Naive thymus-derived CD4-positive, alpha-beta T cell (primary cell): ENCODE measurements around the gene FAM209A. TPM values are rescaled to one million over a fixed set of nuclear protein-coding genes. Genes with fewer than 3 reads are reported as not detected.

Experiments
- ATAC-seq: fragments of 150-1000 bp; cut with Tn5 transposase; 2 replicates; pipeline ENCODE4 v1.10.0; 2021; ENCODE audit warnings: mild to moderate bottlenecking, moderate library complexity
- CTCF ChIA-PET: fragments of 350-600 bp; sonication (Branson Sonifier 250); formaldehyde crosslinking; loops from one replicate; lab custom pipeline; 2021; ENCODE audit warnings: antibody characterized with exemption; lab: Charles Lee
- POLR2A ChIA-PET: fragments of 350-600 bp; sonication (Branson Sonifier 250); formaldehyde crosslinking; loops from one replicate; lab custom pipeline; 2021; ENCODE audit warnings: antibody characterized with exemption, inconsistent platforms; lab: Charles Lee
- DNase-seq, 9 donors: peaks; one replicate each; pipeline versions ENCODE4 v3.0.0 to v3.0.0-alpha.2; 2020 to 2022; ENCODE audit warnings: mixed read lengths in 1 of 9
- H3K27ac ChIP-seq: one replicate; pipeline ENCODE4 v1.7.0; 2013; ENCODE audit warnings: mild to moderate bottlenecking, low read depth, low read length, moderate library complexity
- H3K27me3 ChIP-seq, 2 donors: one replicate each; pipeline ENCODE4 v1.7.0; 2013; ENCODE audit warnings: low read length in 2 of 2, mild to moderate bottlenecking in 2 of 2, moderate library complexity in 2 of 2; ENCODE audit not compliant: control insufficient read depth in 2 of 2, insufficient read depth in 2 of 2
- H3K36me3 ChIP-seq, 3 experiments: 1 replicate in 2 of 3; 2 replicates in 1 of 3; pipeline ENCODE4 v1.7.0; 2013; ENCODE audit warnings: low read length in 3 of 3, mild to moderate bottlenecking in 3 of 3, moderate library complexity in 1 of 3; ENCODE audit not compliant: insufficient read depth in 3 of 3, control insufficient read depth in 2 of 3
- H3K4me1 ChIP-seq, 2 donors: one replicate each; pipeline ENCODE4 v1.7.0; 2013; ENCODE audit warnings: low read length in 2 of 2, mild to moderate bottlenecking in 2 of 2, moderate library complexity in 1 of 2; ENCODE audit not compliant: control insufficient read depth in 2 of 2, insufficient read depth in 2 of 2
- H3K4me3 ChIP-seq: 2 replicates; pipeline ENCODE4 v1.7.0; 2013; ENCODE audit warnings: mild to moderate bottlenecking, low read length
- H3K9me3 ChIP-seq, 3 experiments: 1 replicate in 2 of 3; 2 replicates in 1 of 3; pipeline ENCODE4 v1.7.0; 2013; ENCODE audit warnings: low read length in 3 of 3; ENCODE audit not compliant: control insufficient read depth in 2 of 3
- H3K27ac Mint-ChIP-seq, 9 donors: one replicate each; pipeline ENCODE4 v1.8.0; 2020 to 2022; ENCODE audit warnings: mixed read lengths in 9 of 9, mild to moderate bottlenecking in 8 of 9, moderate library complexity in 5 of 9, inconsistent platforms in 2 of 9
- H3K27me3 Mint-ChIP-seq, 5 donors: one replicate each; pipeline ENCODE4 v1.8.0; 2021 to 2022; ENCODE audit warnings: mixed read lengths in 5 of 5, mild to moderate bottlenecking in 1 of 5
- H3K36me3 Mint-ChIP-seq, 5 donors: one replicate each; pipeline ENCODE4 v1.8.0; 2020 to 2022; ENCODE audit warnings: mixed read lengths in 5 of 5, mild to moderate bottlenecking in 3 of 5, inconsistent platforms in 1 of 5
- H3K4me1 Mint-ChIP-seq, 7 donors: one replicate each; pipeline ENCODE4 v1.8.0; 2020 to 2022; ENCODE audit warnings: mixed read lengths in 7 of 7, mild to moderate bottlenecking in 3 of 7, inconsistent platforms in 1 of 7
- H3K4me3 Mint-ChIP-seq, 10 donors: one replicate each; pipeline ENCODE4 v1.8.0; 2020 to 2022; ENCODE audit warnings: mild to moderate bottlenecking in 10 of 10, mixed read lengths in 10 of 10, moderate library complexity in 6 of 10, inconsistent platforms in 2 of 10
- H3K9me3 Mint-ChIP-seq, 11 donors: one replicate each; pipeline ENCODE4 v1.8.0; 2020 to 2022; ENCODE audit warnings: mixed read lengths in 11 of 11, mild to moderate bottlenecking in 4 of 11, inconsistent platforms in 1 of 11, moderate library complexity in 1 of 11
- intact Hi-C, 2 donors: fragments of 100-400 bp; cut with micrococcal nuclease; formaldehyde crosslinking; loops; one replicate each; pipeline ENCODE4 v1.15.1; 2023
- polyA plus RNA-seq, 2 donors: library from polyadenylated mRNA; unstranded; fragments of 300-500 nt; fragmentation: Illumina TruSeq; gene quantifications; one replicate each; pipeline ENCODE4 v1.2.3, GENCODE V29; 2021
- total RNA-seq, 6 experiments: library from RNA in 5 of 6; stranded (reverse) in 5 of 6; gene quantifications; 1 replicate in 5 of 6; 2 replicates in 1 of 6; pipeline ENCODE4 v1.2.3 and lab custom pipeline; 2021 to 2026

FAM209A gene
- total and polyA plus RNA-seq, 7 experiments from 2014 or later: 0.35 to 6.5 (median 3.7) TPM

DNA sequence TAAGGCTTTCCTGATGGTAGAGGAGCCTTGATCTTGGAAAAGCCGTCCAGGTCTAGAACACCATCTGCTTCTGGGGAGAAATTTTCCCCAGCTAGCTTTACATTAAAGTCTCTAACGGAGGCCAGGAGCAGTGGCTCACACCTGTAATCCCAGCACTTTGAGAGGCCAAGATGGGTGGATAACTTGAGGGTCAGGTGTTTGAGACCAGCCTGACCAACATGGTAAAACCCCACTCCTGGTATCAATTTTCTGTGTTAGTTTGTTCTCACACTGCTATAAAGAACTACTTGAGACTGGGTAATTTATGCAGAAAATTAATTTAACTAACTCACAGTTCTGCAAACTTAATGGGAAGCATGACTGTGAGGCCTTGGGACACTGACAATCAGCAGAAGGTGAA lies 46.3 kb downstream of the FAM209A start:
- Mint-ChIP-seq H3K4me3 (no peak overlapping the region), H3K36me3 (no peaks in the 10 kb centered on the region), H3K9me3 (peaks cover 0 to 2% (median 0%) of the 10 kb centered on the region in 11 donors), H3K27me3 (peaks cover 5 to 25% (median 16%) of the 10 kb centered on the region in 5 donors), H3K27ac (no peak overlapping the region), H3K4me1 (peaks cover 0 to 1% (median 0%) of the 10 kb centered on the region in 7 donors)
- Histone ChIP-seq H3K4me3 (no peak overlapping the region), H3K4me1 (no peaks in the 10 kb centered on the region), H3K27me3 (no peaks in the 10 kb centered on the region), H3K9me3 (no peaks in the 10 kb centered on the region), H3K27ac (no peak overlapping the region), H3K36me3 (no peaks in the 10 kb centered on the region)
- ChIA-PET CTCF (no interaction called here), POLR2A (no interaction called here)
- DNase-seq: no peak
- no peak for ATAC-seq
- intact Hi-C loops: no loop called here

- Histone ChIP-seq H3K4me1 (no peaks in the 10 kb centered on the region), H3K9me3 (no peaks in the 10 kb centered on the region), H3K27ac (no peak overlapping the region), H3K36me3 (no peaks in the 10 kb centered on the region), H3K4me3 (no peak overlapping the region), H3K27me3 (no peaks in the 10 kb centered on the region)
- H3K36me3 Mint-ChIP-seq: no peaks in the 10 kb centered on the region
- H3K4me1 Mint-ChIP-seq: peaks cover 0 to 1% (median 0%) of the 10 kb centered on the region in 7 donors
- no peak overlapping the region for H3K4me3 Mint-ChIP-seq
- peaks cover 0 to 2% (median 0%) of the 10 kb centered on the region in 11 donors for H3K9me3 Mint-ChIP-seq
- ChIA-PET CTCF (no interaction called here), POLR2A (no interaction called here)
- intact Hi-C loops: no loop called here
- no peak overlapping the region for H3K27ac Mint-ChIP-seq
- H3K27me3 Mint-ChIP-seq: peaks cover 5 to 32% (median 16%) of the 10 kb centered on the region in 5 donors
- DNase-seq: no peak
- ATAC-seq: no peak
These were observed 47.6 kb downstream of the FAM209A start for GRCh38 chr20:56572172-56572571.

GRCh38 chr20:56573986-56574385 lies 49.4 kb downstream of the FAM209A start:
- ChIA-PET CTCF (no interaction called here), POLR2A (no interaction called here)
- H3K9me3 ChIP-seq: no peaks in the 10 kb centered on the region
- Mint-ChIP-seq H3K4me1 (peaks cover 0 to 1% (median 0%) of the 10 kb centered on the region in 7 donors), H3K36me3 (no peaks in the 10 kb centered on the region), H3K27ac (no peak overlapping the region), H3K4me3 (no peak overlapping the region), H3K27me3 (peaks cover 3 to 26% (median 16%) of the 10 kb centered on the region in 5 donors), H3K9me3 (peaks cover 0 to 2% (median 0%) of the 10 kb centered on the region in 11 donors)
- intact Hi-C loops: no loop called here
- no peaks in the 10 kb centered on the region for H3K4me1 ChIP-seq
- ATAC-seq: no peak
- no peak overlapping the region for H3K27ac ChIP-seq
- no peaks in the 10 kb centered on the region for H3K27me3 ChIP-seq
- H3K4me3 ChIP-seq: no peak overlapping the region
- DNase-seq: no peak
- H3K36me3 ChIP-seq: no peaks in the 10 kb centered on the region

GRCh38 chr20:56574531-56575142 lies 50.1 kb downstream of the FAM209A start:
- peaks cover 0 to 2% (median 0%) of the 10 kb centered on the region in 11 donors for H3K9me3 Mint-ChIP-seq
- no peaks in the 10 kb centered on the region for H3K36me3 ChIP-seq
- ATAC-seq: no peak
- no peak overlapping the region for H3K27ac Mint-ChIP-seq
- ChIA-PET CTCF (no interaction called here), POLR2A (no interaction called here)
- H3K27ac ChIP-seq: no peak overlapping the region
- H3K27me3 ChIP-seq: no peaks in the 10 kb centered on the region
- no peaks in the 10 kb centered on the region for H3K36me3 Mint-ChIP-seq
- H3K4me1 ChIP-seq: no peaks in the 10 kb centered on the region
- H3K9me3 ChIP-seq: no peaks in the 10 kb centered on the region
- peaks cover 3 to 26% (median 16%) of the 10 kb centered on the region in 5 donors for H3K27me3 Mint-ChIP-seq
- H3K4me3 Mint-ChIP-seq: no peak overlapping the region
- DNase-seq: no peak
- intact Hi-C loops: no loop called here
- H3K4me3 ChIP-seq: no peak overlapping the region
- peaks cover 0 to 1% (median 0%) of the 10 kb centered on the region in 7 donors for H3K4me1 Mint-ChIP-seq

GRCh38 chr20:56575157-56575556 lies 50.6 kb downstream of the FAM209A start:
- Mint-ChIP-seq H3K27ac (no peak overlapping the region), H3K4me3 (no peak overlapping the region)
- POLR2A ChIA-PET: no interaction called here

More at GRCh38 chr20:56575157-56575556, 50.6 kb downstream of the FAM209A start:
- ATAC-seq: no peak
- Histone ChIP-seq H3K4me3 (no peak overlapping the region), H3K36me3 (no peaks in the 10 kb centered on the region), H3K4me1 (no peaks in the 10 kb centered on the region), H3K9me3 (no peaks in the 10 kb centered on the region), H3K27me3 (no peaks in the 10 kb centered on the region), H3K27ac (no peak overlapping the region)
- intact Hi-C loops: no loop called here
- no peak for DNase-seq
- CTCF ChIA-PET: no interaction called here
- Mint-ChIP-seq H3K27me3 (peaks cover 3 to 26% (median 11%) of the 10 kb centered on the region in 5 donors), H3K9me3 (peaks cover 0 to 2% (median 0%) of the 10 kb centered on the region in 11 donors), H3K4me1 (no peaks in the 10 kb centered on the region), H3K36me3 (no peaks in the 10 kb centered on the region)

Other genes with a start within 250 kb of the FAM209A start
- gene FAM210B, start 165.8 kb upstream of the FAM209A start, total RNA-seq: 10 to 100 TPM in 4 of 5 experiments, 1 to 10 TPM in 1; 8.1 to 31.8 (median 19.4) TPM
- 10 to 100 TPM; 40.7 to 43.2 TPM for gene FAM210B, start 165.8 kb upstream of the FAM209A start, polyA plus RNA-seq
- 10 to 100 TPM in 1 of 5 experiments, 1 to 10 TPM in 3, under 1 TPM in 1; 0.95 to 44.1 (median 1.2) TPM for gene AURKA, start 132.5 kb upstream of the FAM209A start, total RNA-seq
- under 1 TPM; 0.43 to 0.64 TPM for gene AURKA, start 132.5 kb upstream of the FAM209A start, polyA plus RNA-seq
- 10 to 100 TPM; 16.4 to 50.7 (median 46.7) TPM for gene CSTF1, start 132.1 kb upstream of the FAM209A start, total RNA-seq
- gene CSTF1, start 132.1 kb upstream of the FAM209A start, polyA plus RNA-seq: 10 to 100 TPM; 31.5 to 35.9 TPM
- gene CASS4, start 112.5 kb upstream of the FAM209A start, total RNA-seq: 10 to 100 TPM in 4 of 5 experiments, 1 to 10 TPM in 1; 8.0 to 16.9 (median 14.3) TPM
- 10 to 100 TPM in 1 of 2 donors, 1 to 10 TPM in 1; 6.8 to 10.7 TPM for gene CASS4, start 112.5 kb upstream of the FAM209A start, polyA plus RNA-seq
- 100 to 1,000 TPM in 1 of 5 experiments, 10 to 100 TPM in 4; 62.5 to 118 (median 72.0) TPM for gene RTF2, start 56.1 kb upstream of the FAM209A start, total RNA-seq
- gene RTF2, start 56.1 kb upstream of the FAM209A start, polyA plus RNA-seq: 100 to 1,000 TPM; 156 to 157 TPM
- 1 to 10 TPM; 1.9 to 3.9 (median 3.3) TPM for gene FAM209B, start 8.5 kb downstream of the FAM209A start, total RNA-seq
- gene FAM209B, start 8.5 kb downstream of the FAM209A start, polyA plus RNA-seq: under 1 TPM in 1 of 2 donors, not detected in 1; 0.59 TPM
- not detected for gene TFAP2C, start 104.6 kb downstream of the FAM209A start, total RNA-seq
- not detected for gene TFAP2C, start 104.6 kb downstream of the FAM209A start, polyA plus RNA-seq